Measurements from ENCODE around the gene PARG.
"Not testable (repeated sequence)": the region's sequence is repeated elsewhere in the genome, so short reads cannot be mapped to it uniquely, and the experiment has no call there.

GRCh38 chr10:49922041-49922440 is 19.8 kb downstream of the PARG start:
- TF ChIP-seq EZH2 (IDR thresholded peaks at IDR 0.05; ENCODE audit: borderline replicate concordance, low read depth, low read length, poor library complexity, severe bottlenecking); CTCF (conservative IDR thresholded peaks at IDR 0.05; ENCODE audit: low read depth, low read length): not testable (repeated sequence)

All from A673 (cell line).